Panc1 (cell line): Measurements from ENCODE around the gene MRPL33. TPM values are rescaled to one million over a fixed set of nuclear protein-coding genes. Genes with fewer than 3 reads are reported as not detected.
"Not testable (repeated sequence)": the region's sequence is repeated elsewhere in the genome, so short reads cannot be mapped to it uniquely, and the experiment has no call there.

Experiments
- ATAC-seq: fragments of 200-7000 bp; cut with Tn5 transposase; 2 replicates; pipeline ENCODE4 v1.9.1; 2020; ENCODE audit warnings: mild to moderate bottlenecking, moderate library complexity
- BruUV-seq: library from RNA; stranded (reverse); fragments of 400-500 nt; replicated peaks from 2 replicates; lab custom pipeline; 2021; lab: Mats Ljungman, UMichigan
- CTCF ChIA-PET: fragments of 300-600 bp; sonication (Branson Sonifier 250); formaldehyde crosslinking; loops from one replicate; lab custom pipeline; 2022; ENCODE audit warnings: antibody characterized with exemption; lab: Charles Lee
- POLR2A ChIA-PET: fragments of 300-600 bp; sonication (Branson Sonifier 250); formaldehyde crosslinking; loops from one replicate; lab custom pipeline; 2022; ENCODE audit warnings: antibody characterized with exemption; lab: Charles Lee
- DNase-seq: peaks from one replicate; pipeline ENCODE4 v3.0.0-alpha.2; 2010; ENCODE audit warnings: low read depth, low spot score
- H3K27ac ChIP-seq: 2 replicates; pipeline ENCODE4 v1.5.1; 2011; ENCODE audit warnings: mild to moderate bottlenecking, low read length, inconsistent platforms
- H3K27me3 ChIP-seq: fragments of 200-500 bp; sonication (Bioruptor generic); 2 replicates; pipeline ENCODE4 v1.6.0; 2014; ENCODE audit warnings: low read length, inconsistent platforms; ENCODE audit not compliant: control insufficient read depth, insufficient read depth
- H3K36me3 ChIP-seq: fragments of 200-500 bp; sonication (Bioruptor generic); 2 replicates; pipeline ENCODE4 v1.5.1; 2014; ENCODE audit warnings: inconsistent platforms, mild to moderate bottlenecking, low read length, moderate library complexity; ENCODE audit not compliant: control insufficient read depth, insufficient read depth
- H3K4me1 ChIP-seq: 2 replicates; pipeline ENCODE4 v1.5.1; 2011; ENCODE audit warnings: inconsistent platforms, mild to moderate bottlenecking, low read length, moderate library complexity; ENCODE audit not compliant: control insufficient read depth, insufficient read depth
- H3K4me3 ChIP-seq, 2 experiments: 2 replicates each; pipeline ENCODE4 v1.5.1; 2011 to 2012; ENCODE audit warnings: low read depth in 2 of 2, low read length in 2 of 2, mild to moderate bottlenecking in 2 of 2, inconsistent platforms in 1 of 2, moderate library complexity in 1 of 2
- H3K9me3 ChIP-seq: fragments of 200-500 bp; sonication (Bioruptor generic); 2 replicates; pipeline ENCODE4 v1.5.1; 2014; ENCODE audit warnings: low read depth, mild to moderate bottlenecking, inconsistent platforms, low read length, moderate library complexity; ENCODE audit not compliant: control insufficient read depth, insufficient read depth
- CTCF ChIP-seq: fragments of 450-650 bp; IDR thresholded peaks from 2 replicates; pipeline ENCODE4 v1.5.1; 2017; ENCODE audit warnings: mild to moderate bottlenecking
- POLR2AphosphoS5 ChIP-seq: IDR thresholded peaks from 2 replicates; pipeline ENCODE4 v1.6.1; 2012; ENCODE audit warnings: mild to moderate bottlenecking, low read depth, low read length, moderate library complexity
- REST ChIP-seq, 2 experiments: IDR thresholded peaks; 2 replicates each; pipeline ENCODE4 v1.6.1; 2011 to 2012; ENCODE audit warnings: low read depth in 2 of 2, control low read depth in 1 of 2, low read length in 1 of 2, mild to moderate bottlenecking in 1 of 2, moderate library complexity in 1 of 2; ENCODE audit not compliant: insufficient read depth in 1 of 2
- SIN3A ChIP-seq: IDR thresholded peaks from 2 replicates; pipeline ENCODE4 v1.6.1; 2012; ENCODE audit warnings: low read depth, mild to moderate bottlenecking, low read length, moderate library complexity, borderline replicate concordance; ENCODE audit not compliant: insufficient read depth
- TCF7L2 ChIP-seq: IDR thresholded peaks from 2 replicates; pipeline ENCODE4 v1.6.1; 2011; ENCODE audit warnings: mild to moderate bottlenecking, low read depth, low read length, inconsistent platforms
- in situ Hi-C: cut with HindIII; loops from 2 replicates; pipeline ENCODE4 v1.10.0; 2016; ENCODE audit warnings: low sequenced_read_pairs, low pct_unique_long_range_greater_than_20kb
- intact Hi-C: fragments of 100-400 bp; cut with micrococcal nuclease; formaldehyde crosslinking; loops from one replicate; pipeline ENCODE4 v1.10.0; 2022; ENCODE audit not compliant: unreplicated experiment
- total RNA-seq: library from RNA; stranded (reverse); gene quantifications from one replicate; pipeline ENCODE4 v1.2.1, GENCODE V29; 2021; ENCODE audit not compliant: unreplicated experiment

Gene MRPL33
- total RNA-seq, 1 experiment from 2014 or later, result 61.6 TPM

GRCh38 chr2:27742571-27742970, 28.9 kb upstream of the MRPL33 start:
- H3K27me3 ChIP-seq, result no peaks in the 10 kb centered on the region
- TF ChIP-seq REST (IDR thresholded peaks at IDR 0.05; ENCODE audit: insufficient read depth in 1 of 2, low read depth in 2 of 2, low read length in 1 of 2) (no peak), CTCF (no peak), POLR2AphosphoS5 (no peak), TCF7L2 (no peak), SIN3A (no peak)
- no TSS peak for BruUV-seq
- no peaks in the 10 kb centered on the region for H3K36me3 ChIP-seq
- H3K4me1 ChIP-seq, result no peaks in the 10 kb centered on the region
- CTCF ChIA-PET, result interaction anchor here (0.7 kb wide), 1 partner anchor 36 kb away, joined by 6 read pairs; no protein-coding TSS in a partner anchor
- POLR2A ChIA-PET, result no interaction called here
- no peak for ATAC-seq
- H3K9me3 ChIP-seq, result no peaks in the 10 kb centered on the region
- DNase-seq, result no peak
- H3K27ac ChIP-seq, result no peak overlapping the region
- no peak overlapping the region for H3K4me3 ChIP-seq
- intact Hi-C loops (no loop called here), in situ Hi-C loops (no loop called here)

DNA sequence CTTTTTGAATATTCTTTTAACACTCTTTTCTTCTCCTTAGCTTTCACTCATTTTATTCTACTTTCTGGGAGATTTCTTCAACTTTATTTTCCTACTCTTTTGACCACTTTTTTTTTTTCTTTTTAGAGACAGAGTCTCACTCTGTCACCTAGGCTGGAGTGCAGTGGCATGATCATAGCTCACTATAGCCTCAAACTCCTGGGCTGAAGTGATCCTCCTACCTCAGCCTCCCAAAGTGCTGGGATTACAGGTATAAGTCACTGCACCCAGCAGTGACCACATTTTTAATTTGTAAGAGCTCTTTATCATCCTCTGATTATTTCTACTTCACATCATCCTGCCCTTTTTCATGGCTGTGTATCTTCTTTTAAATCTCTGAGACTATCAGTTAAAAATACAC, 26.0 kb upstream of the MRPL33 start:
- ATAC-seq, H3K4me3 ChIP-seq, intact Hi-C loops, H3K27ac ChIP-seq, H3K36me3 ChIP-seq, H3K4me1 ChIP-seq, BruUV-seq, H3K9me3 ChIP-seq, in situ Hi-C loops, CTCF ChIA-PET, DNase-seq, H3K27me3 ChIP-seq: not testable (repeated sequence)
- POLR2A ChIA-PET, result interaction anchor here (0.7 kb wide), 1 partner anchor 9 kb away, joined by 4 read pairs; no protein-coding TSS in a partner anchor

GRCh38 chr2:27746325-27746724, 25.2 kb upstream of the MRPL33 start:
- Histone ChIP-seq H3K27me3 (no peaks in the 10 kb centered on the region), H3K4me3 (no peak overlapping the region), H3K27ac (no peak overlapping the region), H3K36me3 (no peaks in the 10 kb centered on the region), H3K9me3 (no peaks in the 10 kb centered on the region; the same call in 1 of the 2 replicates), H3K4me1 (no peaks in the 10 kb centered on the region)
- BruUV-seq, result no TSS peak
- DNase-seq, result no peak
- TF ChIP-seq CTCF (no peak), TCF7L2 (no peak), POLR2AphosphoS5 (no peak), SIN3A (no peak), REST (IDR thresholded peaks at IDR 0.05; ENCODE audit: insufficient read depth in 1 of 2, low read depth in 2 of 2, low read length in 1 of 2) (no peak)
- POLR2A ChIA-PET, result no interaction called here
- intact Hi-C loops, result no loop called here
- CTCF ChIA-PET, result no interaction called here
- in situ Hi-C loops, result no loop called here
- no peak for ATAC-seq
